Lung (tissue), 12 donors: Measurements from ENCODE around the gene SNRNP70. TPM values are rescaled to one million over a fixed set of nuclear protein-coding genes. Genes with fewer than 3 reads are reported as not detected.

Source experiments
- ATAC-seq: fragments of 200-7000 bp; cut with Tn5 transposase; one replicate; pipeline ENCODE4 v1.9.1; 2020; ENCODE audit warnings: moderate number of reproducible peaks; ENCODE audit not compliant: insufficient read depth, low FRiP score
- DNase-seq, 3 donors: peaks; one replicate each; pipeline ENCODE4 v3.0.0-alpha.2; 2013 to 2017
- H3K27ac ChIP-seq, 2 donors: one replicate each; pipeline ENCODE4 v1.5.1; 2013; ENCODE audit warnings: mild to moderate bottlenecking in 2 of 2, moderate library complexity in 2 of 2, control low read depth in 1 of 2, inconsistent platforms in 1 of 2, low read depth in 1 of 2, low read length in 1 of 2
- H3K27me3 ChIP-seq, 3 donors: one replicate each; pipeline ENCODE4 v1.5.1; 2013; ENCODE audit warnings: low read length in 2 of 3; ENCODE audit not compliant: control insufficient read depth in 3 of 3, insufficient read depth in 3 of 3
- H3K36me3 ChIP-seq, 4 donors: one replicate each; pipeline ENCODE4 v1.5.1; 2013; ENCODE audit warnings: low read length in 4 of 4, mild to moderate bottlenecking in 1 of 4, moderate library complexity in 1 of 4; ENCODE audit not compliant: control insufficient read depth in 4 of 4, insufficient read depth in 4 of 4
- H3K4me1 ChIP-seq, 5 donors: one replicate each; pipeline ENCODE4 v1.5.1; 2013; ENCODE audit warnings: low read length in 5 of 5, mild to moderate bottlenecking in 2 of 5, moderate library complexity in 1 of 5; ENCODE audit not compliant: control insufficient read depth in 5 of 5, insufficient read depth in 5 of 5
- H3K4me3 ChIP-seq: one replicate; pipeline ENCODE4 v1.5.1; 2013; ENCODE audit warnings: mild to moderate bottlenecking, control low read depth, moderate library complexity
- H3K9ac ChIP-seq, 2 donors: one replicate each; pipeline ENCODE4 v1.5.1; 2013; ENCODE audit warnings: low read length in 2 of 2, control low read depth in 1 of 2; ENCODE audit not compliant: insufficient read depth in 1 of 2
- H3K9me3 ChIP-seq, 4 donors: one replicate each; pipeline ENCODE4 v1.5.1; 2013; ENCODE audit warnings: low read length in 3 of 4, mild to moderate bottlenecking in 1 of 4, moderate library complexity in 1 of 4; ENCODE audit not compliant: control insufficient read depth in 4 of 4, insufficient read depth in 3 of 4
- WGBS, 2 donors: extraction: QIAGEN DNeasy Blood & Tissue Kit; methylation state at CpG; one replicate each; pipeline ENCODE4 v1.1.7; 2013; 5-methylcytosine and 5-hydroxymethylcytosine counted together
- polyA plus RNA-seq, 2 donors: library from polyadenylated mRNA; stranded (reverse); fragments of 200-250 nt; gene quantifications; one replicate each; pipeline ENCODE4 v1.2.1, GENCODE V29; 2013
- total RNA-seq, 2 donors: library from RNA; depleted of rRNA in 1 of 2; stranded (reverse); fragments of >200 nt in 1 of 2; gene quantifications; one replicate each; pipeline ENCODE4 v1.2.1, GENCODE V29; 2014 to 2021
- TF ChIP-seq, protein P1 (sequence below): IDR thresholded peaks from 2 replicates; pipeline ENCODE4 v1.5.1; 2012; ENCODE audit warnings: mild to moderate bottlenecking; ENCODE audit errors: control extremely low read depth, extremely low read depth
- donor health status: control.
- donor health status: control.
- donor health status: Bipolar disorder and iron deficiency.
- donor health status: healthy.
- donor health status: DM: yes; HTN: yes; CAD: no.

SNRNP70 gene
- total and polyA plus RNA-seq, 4 donors, result 143 to 251 (median 180) TPM

DNA sequence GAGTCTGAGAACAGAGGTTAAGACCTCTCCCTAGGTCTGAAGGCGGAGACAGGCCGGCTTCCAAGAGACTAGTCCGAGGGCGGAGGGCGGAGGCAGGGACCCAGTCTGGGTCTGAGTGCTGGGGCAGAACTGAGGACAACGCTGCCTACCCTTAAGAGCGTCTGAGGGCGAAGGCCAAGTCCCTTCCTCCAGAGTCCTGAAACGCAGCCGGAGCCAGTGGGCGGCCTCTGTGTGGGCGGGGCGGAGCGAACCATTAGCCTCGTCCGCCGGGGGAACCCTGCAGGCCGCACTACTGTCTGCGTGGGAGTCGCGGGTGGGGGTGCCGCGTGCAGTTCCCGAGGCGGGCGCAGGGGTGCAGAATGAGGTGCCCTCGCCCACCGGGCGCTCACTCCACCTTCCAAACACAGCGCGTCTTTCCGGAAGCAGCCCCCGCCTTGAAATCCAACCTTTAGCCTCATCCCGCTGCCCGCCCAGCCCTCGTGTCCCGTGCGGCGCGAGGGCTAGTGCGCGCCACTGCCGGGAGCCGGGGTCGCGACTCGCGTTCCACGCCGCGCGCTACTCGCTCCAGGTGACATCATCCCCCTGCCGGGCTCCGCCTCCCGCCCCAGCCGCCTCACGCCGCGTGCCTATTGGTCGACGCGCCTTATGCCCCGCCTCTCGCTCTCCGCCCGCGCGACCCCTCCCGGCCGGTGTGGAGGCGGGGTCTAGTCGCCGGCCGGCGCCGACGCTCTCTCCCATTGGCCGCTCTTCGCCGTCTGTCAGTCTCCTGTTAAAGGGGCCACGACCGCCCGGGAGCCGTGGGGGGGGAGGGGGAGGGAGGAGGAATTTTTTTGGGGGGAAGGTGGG is 33.5 kb downstream of the SNRNP70 start, which contains the start of gene C19orf73:
Gene C19orf73 (minus strand): TSS at position 579 of the 846 bp plus-strand sequence. CDS start 121 bp downstream, at position 458.
- Histone ChIP-seq H3K4me1 (peaks cover 0 to 19% (median 5%) of the 10 kb centered on the region in 5 donors), H3K4me3 (peak within 1 kb of the TSS; percentile 44), H3K36me3 (no peaks in the 10 kb centered on the region), H3K27ac (peak within 1 kb of the TSS; percentile 94 to 98), H3K9ac (peak within 1 kb of the TSS in 1 of 2 donors; percentile 77), H3K27me3 (peaks cover 0 to 12% (median 0%) of the 10 kb centered on the region in 3 donors), H3K9me3 (no peaks in the 10 kb centered on the region)
- WGBS, 2 donors, result 1% methylated on average over 83 to 85 of the region's 85 CpGs
- peak; percentile 94 to 96 (median 95) for DNase-seq
- TF ChIP-seq, protein P1, sequence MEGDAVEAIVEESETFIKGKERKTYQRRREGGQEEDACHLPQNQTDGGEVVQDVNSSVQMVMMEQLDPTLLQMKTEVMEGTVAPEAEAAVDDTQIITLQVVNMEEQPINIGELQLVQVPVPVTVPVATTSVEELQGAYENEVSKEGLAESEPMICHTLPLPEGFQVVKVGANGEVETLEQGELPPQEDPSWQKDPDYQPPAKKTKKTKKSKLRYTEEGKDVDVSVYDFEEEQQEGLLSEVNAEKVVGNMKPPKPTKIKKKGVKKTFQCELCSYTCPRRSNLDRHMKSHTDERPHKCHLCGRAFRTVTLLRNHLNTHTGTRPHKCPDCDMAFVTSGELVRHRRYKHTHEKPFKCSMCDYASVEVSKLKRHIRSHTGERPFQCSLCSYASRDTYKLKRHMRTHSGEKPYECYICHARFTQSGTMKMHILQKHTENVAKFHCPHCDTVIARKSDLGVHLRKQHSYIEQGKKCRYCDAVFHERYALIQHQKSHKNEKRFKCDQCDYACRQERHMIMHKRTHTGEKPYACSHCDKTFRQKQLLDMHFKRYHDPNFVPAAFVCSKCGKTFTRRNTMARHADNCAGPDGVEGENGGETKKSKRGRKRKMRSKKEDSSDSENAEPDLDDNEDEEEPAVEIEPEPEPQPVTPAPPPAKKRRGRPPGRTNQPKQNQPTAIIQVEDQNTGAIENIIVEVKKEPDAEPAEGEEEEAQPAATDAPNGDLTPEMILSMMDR, result no peak
- ATAC-seq, result peak; percentile 95

DNA sequence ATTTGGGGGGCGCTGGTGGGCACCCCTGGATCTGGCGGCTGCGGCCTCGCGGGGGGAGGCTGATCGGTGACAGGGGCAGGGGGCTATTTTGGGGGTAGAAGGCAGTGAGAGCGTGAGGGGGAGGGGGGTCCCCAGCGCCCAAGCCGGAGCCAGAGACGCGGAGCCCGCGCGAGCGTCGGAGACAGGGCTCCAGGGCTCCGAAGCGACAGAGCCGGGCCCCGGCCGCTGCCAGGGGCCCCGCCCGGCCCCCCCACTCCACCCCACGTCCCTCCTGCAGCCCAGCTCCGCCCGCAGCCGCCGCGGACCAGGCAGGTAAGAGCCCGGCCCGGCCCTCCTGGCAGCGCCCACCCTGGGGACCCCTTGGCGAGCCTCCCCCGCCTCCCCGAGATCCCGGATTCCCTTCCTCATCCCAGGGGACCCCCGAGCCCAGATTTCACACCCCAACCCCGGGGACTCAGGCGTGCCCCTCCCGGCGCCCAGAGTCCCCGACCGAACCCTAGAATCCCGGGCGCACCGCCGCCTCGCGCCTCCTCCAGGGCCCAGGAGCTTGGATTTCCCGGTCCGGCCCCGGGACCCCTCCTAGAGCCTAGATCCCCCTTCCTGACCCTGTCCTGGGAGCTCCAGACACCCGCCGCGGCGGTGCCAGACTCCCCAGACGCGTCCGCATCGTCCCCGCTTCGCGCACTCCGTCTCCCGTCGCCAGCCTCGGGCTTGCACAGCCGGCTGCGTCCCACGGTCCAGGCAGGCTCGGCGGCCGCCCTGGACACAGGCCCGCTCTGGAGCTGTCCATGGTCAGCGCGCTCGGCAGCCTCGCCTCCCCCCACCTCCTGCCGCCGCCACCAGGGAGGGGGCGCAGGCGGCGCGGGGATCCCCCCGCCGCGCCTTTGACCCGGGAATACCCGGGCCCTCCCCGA is 34.4 kb downstream of the SNRNP70 start, which contains the start of gene PPFIA3:
Gene PPFIA3 (plus strand): TSS at position 134 of the 914 bp plus-strand sequence. CDS start 8,330 bp downstream, outside the sequence.
- H3K9me3 ChIP-seq, result no peaks in the 10 kb centered on the region
- peak; percentile 56 to 77 (median 75) for DNase-seq
- peaks cover 0 to 12% (median 0%) of the 10 kb centered on the region in 3 donors for H3K27me3 ChIP-seq
- 1 to 2% methylated on average over 63 to 90 of the region's 90 CpGs for WGBS, 2 donors
- peak within 1 kb of the TSS; percentile 94 to 98 for H3K27ac ChIP-seq
- H3K9ac ChIP-seq, result peak within 1 kb of the TSS in 1 of 2 donors; percentile 77
- H3K4me3 ChIP-seq, result peak within 1 kb of the TSS; percentile 44
- H3K4me1 ChIP-seq, result peaks cover 0 to 16% (median 2%) of the 10 kb centered on the region in 5 donors
- no peaks in the 10 kb centered on the region for H3K36me3 ChIP-seq
- TF ChIP-seq, protein P1, result no peak
- ATAC-seq, result peak; percentile 19

DNA sequence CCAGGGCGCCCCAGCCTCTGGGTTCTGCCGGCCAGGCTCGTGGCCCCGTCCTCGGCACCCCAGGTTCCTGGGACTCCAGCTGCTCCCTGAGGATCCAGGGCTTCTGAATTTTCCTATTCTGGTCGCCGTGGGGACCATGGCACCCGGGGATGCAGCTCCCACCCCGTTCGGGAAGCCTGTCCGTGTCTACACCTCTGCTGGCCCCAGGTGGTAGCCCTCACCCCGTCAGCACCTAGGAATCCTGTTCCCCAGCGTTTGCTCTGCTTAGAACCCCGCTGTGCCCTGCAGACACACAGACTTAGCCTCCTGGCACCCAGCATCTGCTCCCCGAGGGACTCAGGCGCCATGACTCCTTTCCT is 35.1 kb downstream of the SNRNP70 start:
- 17 to 18% methylated on average over 16 of the region's 16 CpGs for WGBS, 2 donors
- Histone ChIP-seq H3K9ac (no peak overlapping the region), H3K36me3 (no peaks in the 10 kb centered on the region), H3K27ac (no peak overlapping the region), H3K4me1 (peaks cover 0 to 13% (median 2%) of the 10 kb centered on the region in 5 donors), H3K4me3 (no peak overlapping the region), H3K27me3 (peaks cover 0 to 12% (median 0%) of the 10 kb centered on the region in 3 donors), H3K9me3 (no peaks in the 10 kb centered on the region)
- DNase-seq (no peak), ATAC-seq (no peak)
- TF ChIP-seq, protein P1, result no peak
